Measurements from ENCODE around the gene CYB5D1. TPM values are rescaled to one million over a fixed set of nuclear protein-coding genes. Genes with fewer than 3 reads are reported as not detected.
A peak's percentile ranks its signal among the peaks of the same experiment; 100 is the strongest.

The CYB5D1 gene
- total RNA-seq, 4 donors from 2014 or later, result 3.1 to 17.6 (median 16.2) TPM

DNA sequence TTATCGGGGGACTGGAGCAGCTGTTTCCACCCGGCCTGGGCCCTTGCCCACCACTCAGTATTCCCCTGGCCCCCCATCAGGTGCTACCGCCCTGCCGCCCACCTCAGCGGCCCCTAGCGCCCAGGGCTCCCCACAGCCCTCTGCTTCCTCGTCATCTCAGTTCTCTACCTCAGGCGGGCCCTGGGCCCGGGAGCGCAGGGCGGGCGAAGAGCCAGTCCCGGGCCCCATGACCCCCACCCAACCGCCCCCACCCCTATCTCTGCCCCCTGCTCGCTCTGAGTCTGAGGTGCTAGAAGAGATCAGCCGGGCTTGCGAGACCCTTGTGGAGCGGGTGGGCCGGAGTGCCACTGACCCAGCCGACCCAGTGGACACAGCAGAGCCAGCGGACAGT lies 9.1 kb upstream of the CYB5D1 start:
- H3K4me1 ChIP-seq, result peaks cover 4 to 7% of the 10 kb centered on the region in 2 donors
- no peak for DNase-seq
- H3K9me3 ChIP-seq, result no peaks in the 10 kb centered on the region
- no peak overlapping the region for H3K4me3 ChIP-seq
- no peak for TF ChIP-seq POLR2A (IDR thresholded peaks at IDR 0.05)
- TF ChIP-seq, protein P1, sequence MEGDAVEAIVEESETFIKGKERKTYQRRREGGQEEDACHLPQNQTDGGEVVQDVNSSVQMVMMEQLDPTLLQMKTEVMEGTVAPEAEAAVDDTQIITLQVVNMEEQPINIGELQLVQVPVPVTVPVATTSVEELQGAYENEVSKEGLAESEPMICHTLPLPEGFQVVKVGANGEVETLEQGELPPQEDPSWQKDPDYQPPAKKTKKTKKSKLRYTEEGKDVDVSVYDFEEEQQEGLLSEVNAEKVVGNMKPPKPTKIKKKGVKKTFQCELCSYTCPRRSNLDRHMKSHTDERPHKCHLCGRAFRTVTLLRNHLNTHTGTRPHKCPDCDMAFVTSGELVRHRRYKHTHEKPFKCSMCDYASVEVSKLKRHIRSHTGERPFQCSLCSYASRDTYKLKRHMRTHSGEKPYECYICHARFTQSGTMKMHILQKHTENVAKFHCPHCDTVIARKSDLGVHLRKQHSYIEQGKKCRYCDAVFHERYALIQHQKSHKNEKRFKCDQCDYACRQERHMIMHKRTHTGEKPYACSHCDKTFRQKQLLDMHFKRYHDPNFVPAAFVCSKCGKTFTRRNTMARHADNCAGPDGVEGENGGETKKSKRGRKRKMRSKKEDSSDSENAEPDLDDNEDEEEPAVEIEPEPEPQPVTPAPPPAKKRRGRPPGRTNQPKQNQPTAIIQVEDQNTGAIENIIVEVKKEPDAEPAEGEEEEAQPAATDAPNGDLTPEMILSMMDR (IDR thresholded peaks at IDR 0.05), result no peak
- H3K27me3 ChIP-seq, result no peaks in the 10 kb centered on the region
- no peak overlapping the region for H3K27ac ChIP-seq
- intact Hi-C loops (cut with DNase I; ENCODE audit: low total_unique reads), result no loop called here
- no peaks in the 10 kb centered on the region for H3K36me3 ChIP-seq

DNA sequence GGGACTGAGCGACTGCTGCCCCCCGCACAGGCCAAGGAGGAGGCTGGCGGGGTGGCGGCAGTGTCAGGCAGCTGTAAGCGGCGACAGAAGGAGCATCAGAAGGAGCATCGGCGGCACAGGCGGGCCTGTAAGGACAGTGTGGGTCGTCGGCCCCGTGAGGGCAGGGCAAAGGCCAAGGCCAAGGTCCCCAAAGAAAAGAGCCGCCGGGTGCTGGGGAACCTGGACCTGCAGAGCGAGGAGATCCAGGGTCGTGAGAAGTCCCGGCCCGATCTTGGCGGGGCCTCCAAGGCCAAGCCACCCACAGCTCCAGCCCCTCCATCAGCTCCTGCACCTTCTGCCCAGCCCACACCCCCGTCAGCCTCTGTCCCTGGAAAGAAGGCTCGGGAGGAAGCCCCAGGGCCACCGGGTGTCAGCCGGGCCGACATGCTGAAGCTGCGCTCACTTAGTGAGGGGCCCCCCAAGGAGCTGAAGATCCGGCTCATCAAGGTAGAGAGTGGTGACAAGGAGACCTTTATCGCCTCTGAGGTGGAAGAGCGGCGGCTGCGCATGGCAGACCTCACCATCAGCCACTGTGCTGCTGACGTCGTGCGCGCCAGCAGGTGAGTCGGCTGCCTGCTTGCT lies 8.6 kb upstream of the CYB5D1 start:
- intact Hi-C loops (cut with DNase I; ENCODE audit: low total_unique reads), result no loop called here
- no peaks in the 10 kb centered on the region for H3K36me3 ChIP-seq

DNA sequence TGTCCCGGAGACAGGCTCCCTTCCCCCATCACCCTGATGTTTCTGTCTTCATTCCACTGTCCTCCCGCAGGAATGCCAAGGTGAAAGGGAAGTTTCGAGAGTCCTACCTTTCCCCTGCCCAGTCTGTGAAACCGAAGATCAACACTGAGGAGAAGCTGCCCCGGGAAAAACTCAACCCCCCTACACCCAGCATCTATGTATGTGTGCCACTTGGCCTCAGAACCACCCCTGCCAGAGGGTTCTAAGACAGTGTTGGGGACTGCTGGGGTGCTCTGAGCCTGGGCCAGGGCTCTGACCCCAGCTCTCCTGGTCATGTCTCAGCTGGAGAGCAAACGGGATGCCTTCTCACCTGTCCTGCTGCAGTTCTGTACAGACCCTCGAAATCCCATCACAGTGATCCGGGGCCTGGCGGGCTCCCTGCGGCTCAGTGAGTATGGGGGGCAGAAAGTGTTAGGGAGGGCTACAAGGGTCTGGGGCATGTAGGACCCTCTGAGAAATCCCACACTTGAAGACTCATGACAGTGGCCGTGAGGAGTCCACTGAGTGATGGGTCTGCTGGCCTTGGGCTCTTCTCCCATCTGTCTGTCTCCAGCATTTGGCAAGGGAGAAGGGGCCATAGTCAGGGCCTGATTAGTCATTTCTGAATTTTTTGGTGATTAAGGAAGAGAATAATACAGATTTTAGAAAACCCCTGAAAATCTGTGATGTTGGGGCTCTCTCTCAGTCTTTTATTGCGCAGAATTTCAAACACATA lies 7.9 kb upstream of the CYB5D1 start:
- peaks cover 4 to 7% of the 10 kb centered on the region in 2 donors for H3K4me1 ChIP-seq
- no peak overlapping the region for H3K4me3 ChIP-seq
- TF ChIP-seq, protein P1 (IDR thresholded peaks at IDR 0.05), result no peak
- no peak for TF ChIP-seq POLR2A (IDR thresholded peaks at IDR 0.05)
- intact Hi-C loops (cut with DNase I; ENCODE audit: low total_unique reads), result no loop called here
- no peak overlapping the region for H3K27ac ChIP-seq
- peak in 1 of 2 donors; percentile 15 for DNase-seq
- no peaks in the 10 kb centered on the region for H3K36me3 ChIP-seq
- no peaks in the 10 kb centered on the region for H3K27me3 ChIP-seq
- H3K9me3 ChIP-seq, result no peaks in the 10 kb centered on the region

More for the DNA sequence above, 8.6 kb upstream of the CYB5D1 start:
- H3K4me3 ChIP-seq, result no peak overlapping the region
- H3K27ac ChIP-seq, result no peak overlapping the region
- H3K27me3 ChIP-seq, result no peaks in the 10 kb centered on the region
- TF ChIP-seq POLR2A (IDR thresholded peaks at IDR 0.05), result no peak
- TF ChIP-seq, protein P1 (IDR thresholded peaks at IDR 0.05), result no peak
- peaks cover 4 to 7% of the 10 kb centered on the region in 2 donors for H3K4me1 ChIP-seq
- DNase-seq, result peak; percentile 20 to 21
- no peaks in the 10 kb centered on the region for H3K9me3 ChIP-seq

DNA sequence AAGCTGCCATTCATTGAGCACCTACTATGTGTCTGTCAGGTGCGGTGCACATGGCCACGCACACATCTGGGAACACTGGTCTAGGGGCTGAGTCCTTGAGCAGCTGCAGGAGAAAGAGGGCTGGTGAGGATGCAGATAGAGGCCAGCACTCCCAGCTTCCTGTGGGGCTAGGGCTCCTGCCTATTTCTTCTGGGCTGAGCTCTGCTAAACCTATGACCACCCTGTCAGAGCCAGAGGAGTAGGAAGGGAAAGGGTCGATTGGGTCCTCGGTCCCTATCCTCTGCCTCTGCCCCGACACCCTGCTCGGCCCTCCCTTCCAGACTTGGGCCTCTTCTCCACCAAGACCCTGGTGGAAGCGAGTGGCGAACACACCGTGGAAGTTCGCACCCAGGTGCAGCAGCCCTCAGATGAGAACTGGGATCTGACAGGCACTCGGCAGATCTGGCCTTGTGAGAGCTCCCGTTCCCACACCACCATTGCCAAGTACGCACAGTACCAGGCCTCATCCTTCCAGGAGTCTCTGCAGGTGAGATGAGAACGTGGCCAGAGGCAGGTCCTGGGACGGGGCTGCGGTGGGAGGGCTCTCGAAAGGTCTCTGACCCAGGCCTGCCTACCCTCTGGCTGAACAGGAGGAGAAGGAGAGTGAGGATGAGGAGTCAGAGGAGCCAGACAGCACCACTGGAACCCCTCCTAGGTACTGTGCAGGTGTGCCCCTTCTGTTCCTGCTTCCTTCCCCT lies 6.9 kb upstream of the CYB5D1 start:
- intact Hi-C loops (cut with DNase I; ENCODE audit: low total_unique reads), result no loop called here
- no peaks in the 10 kb centered on the region for H3K36me3 ChIP-seq
- H3K4me1 ChIP-seq, result no peaks in the 10 kb centered on the region
- TF ChIP-seq POLR2A (IDR thresholded peaks at IDR 0.05), result no peak
- TF ChIP-seq, protein P1 (IDR thresholded peaks at IDR 0.05), result no peak
- H3K27ac ChIP-seq, result peak overlapping the region in 1 of 2 donors; percentile 0
- H3K4me3 ChIP-seq, result no peak overlapping the region
- no peaks in the 10 kb centered on the region for H3K9me3 ChIP-seq
- DNase-seq, result peak; percentile 24 to 32
- no peaks in the 10 kb centered on the region for H3K27me3 ChIP-seq
